H9 (cell line): ENCODE measurements around the gene SDR9C7. TPM values are rescaled to one million over a fixed set of nuclear protein-coding genes. Genes with fewer than 3 reads are reported as not detected.

Experiments used
- DNase-seq: peaks from one replicate; pipeline ENCODE4 v3.0.0-alpha.2; 2017
- H2AFZ ChIP-seq: one replicate; pipeline ENCODE4 v1.6.1; 2013; ENCODE audit warnings: mild to moderate bottlenecking, low read length, control low read depth, moderate library complexity
- H2AK5ac ChIP-seq: 2 replicates; pipeline ENCODE4 v1.6.1; 2013; ENCODE audit warnings: low read length, control low read depth, mixed read lengths; ENCODE audit not compliant: insufficient read length
- H2BK120ac ChIP-seq: one replicate; pipeline ENCODE4 v1.6.1; 2013; ENCODE audit warnings: low read depth, mild to moderate bottlenecking, low read length, control low read depth, inconsistent platforms; ENCODE audit not compliant: poor library complexity, severe bottlenecking
- H2BK12ac ChIP-seq: 2 replicates; pipeline ENCODE4 v1.6.1; 2013; ENCODE audit warnings: low read length, control low read depth, mixed read lengths, low read depth; ENCODE audit not compliant: insufficient read length
- H2BK15ac ChIP-seq: 2 replicates; pipeline ENCODE4 v1.6.1; 2013; ENCODE audit warnings: low read depth, low read length, control low read depth
- H2BK20ac ChIP-seq: one replicate; pipeline ENCODE4 v1.6.1; 2013; ENCODE audit warnings: low read depth, mild to moderate bottlenecking, low read length, control low read depth, inconsistent platforms; ENCODE audit not compliant: poor library complexity, severe bottlenecking
- H2BK5ac ChIP-seq: 2 replicates; pipeline ENCODE4 v1.6.1; 2013; ENCODE audit warnings: low read length, control low read depth, mixed read lengths; ENCODE audit not compliant: insufficient read length
- H3K14ac ChIP-seq: 2 replicates; pipeline ENCODE4 v1.6.1; 2013; ENCODE audit warnings: low read length, control low read depth; ENCODE audit not compliant: insufficient read depth
- H3K18ac ChIP-seq: 2 replicates; pipeline ENCODE4 v1.6.1; 2013; ENCODE audit warnings: low read depth, mild to moderate bottlenecking, mixed read lengths, low read length, control low read depth; ENCODE audit not compliant: insufficient read length
- H3K23ac ChIP-seq: 2 replicates; pipeline ENCODE4 v1.6.1; 2013; ENCODE audit warnings: low read length, control low read depth, mixed read lengths, low read depth; ENCODE audit not compliant: insufficient read length
- H3K23me2 ChIP-seq: 2 replicates; pipeline ENCODE4 v1.6.1; 2013; ENCODE audit warnings: low read depth, mild to moderate bottlenecking, mixed read lengths, low read length, control low read depth; ENCODE audit not compliant: insufficient read length, poor library complexity, severe bottlenecking
- H3K27ac ChIP-seq: 2 replicates; pipeline ENCODE4 v1.5.1; 2013; ENCODE audit warnings: low read length, control low read depth, mixed read lengths, low read depth; ENCODE audit not compliant: insufficient read length
- H3K27me3 ChIP-seq: 2 replicates; pipeline ENCODE4 v1.6.1; 2013; ENCODE audit warnings: low read length, control low read depth, inconsistent platforms; ENCODE audit not compliant: insufficient read depth
- H3K4ac ChIP-seq: 2 replicates; pipeline ENCODE4 v1.6.1; 2013; ENCODE audit warnings: low read depth, mild to moderate bottlenecking, control low read depth, inconsistent platforms, low read length, moderate library complexity
- H3K4me1 ChIP-seq: 2 replicates; pipeline ENCODE4 v1.6.1; 2013; ENCODE audit warnings: low read length, control low read depth, inconsistent platforms; ENCODE audit not compliant: insufficient read depth
- H3K4me2 ChIP-seq: 2 replicates; pipeline ENCODE4 v1.6.1; 2013; ENCODE audit warnings: low read length, control low read depth, mixed read lengths; ENCODE audit not compliant: insufficient read length, insufficient read depth
- H3K56ac ChIP-seq: 2 replicates; pipeline ENCODE4 v1.6.1; 2013; ENCODE audit warnings: low read depth, mild to moderate bottlenecking, mixed read lengths, low read length, control low read depth; ENCODE audit not compliant: insufficient read length
- H3K79me1 ChIP-seq: 2 replicates; pipeline ENCODE4 v1.6.1; 2013; ENCODE audit warnings: low read depth, mild to moderate bottlenecking, moderate library complexity, low read length, control low read depth, inconsistent platforms; ENCODE audit not compliant: insufficient read depth, poor library complexity, severe bottlenecking
- H3K79me2 ChIP-seq: 2 replicates; pipeline ENCODE4 v1.6.1; 2013; ENCODE audit warnings: low read length, control low read depth, inconsistent platforms; ENCODE audit not compliant: insufficient read depth
- H3K9ac ChIP-seq: 2 replicates; pipeline ENCODE4 v1.6.1; 2013; ENCODE audit warnings: low read length, control low read depth, mixed read lengths; ENCODE audit not compliant: insufficient read length; ENCODE audit errors: extremely low read depth
- H3K9me3 ChIP-seq: one replicate; pipeline ENCODE4 v1.6.1; 2013; ENCODE audit warnings: low read depth, low read length, inconsistent platforms; ENCODE audit not compliant: control insufficient read depth
- H3T11ph ChIP-seq: one replicate; pipeline ENCODE4 v1.6.1; 2013; ENCODE audit warnings: mild to moderate bottlenecking, low read length, control low read depth, inconsistent platforms
- H4K20me1 ChIP-seq: one replicate; pipeline ENCODE4 v1.6.1; 2013; ENCODE audit not compliant: control insufficient read depth, insufficient read length, insufficient read depth
- H4K5ac ChIP-seq: 2 replicates; pipeline ENCODE4 v1.6.1; 2013; ENCODE audit warnings: low read depth, mild to moderate bottlenecking, mixed read lengths, low read length, control low read depth; ENCODE audit not compliant: insufficient read length
- H4K8ac ChIP-seq: replicated peaks from 2 replicates; pipeline ENCODE4 v1.6.1; 2013; ENCODE audit warnings: low read length, control low read depth, mixed read lengths, low read depth; ENCODE audit not compliant: insufficient read length
- H4K91ac ChIP-seq: 2 replicates; pipeline ENCODE4 v1.6.1; 2013; ENCODE audit warnings: low read depth, mild to moderate bottlenecking, moderate library complexity, mixed read lengths, low read length, control low read depth; ENCODE audit not compliant: insufficient read length
- H3K27ac Mint-ChIP-seq, 3 experiments: 2 replicates in 2 of 3; 3 replicates in 1 of 3; pipeline ENCODE4 v1.8.0; 2020 to 2021; ENCODE audit warnings: mixed read lengths in 3 of 3, mild to moderate bottlenecking in 1 of 3, moderate library complexity in 1 of 3
- H3K27me3 Mint-ChIP-seq: 2 replicates; pipeline ENCODE4 v1.8.0; 2021; ENCODE audit warnings: low read depth, mild to moderate bottlenecking, moderate library complexity, mixed read lengths
- H3K36me3 Mint-ChIP-seq, 3 experiments: 2 replicates in 2 of 3; 3 replicates in 1 of 3; pipeline ENCODE4 v1.8.0; 2020 to 2021; ENCODE audit warnings: low read depth in 3 of 3, mixed read lengths in 3 of 3; ENCODE audit not compliant: insufficient read depth in 1 of 3
- H3K4me1 Mint-ChIP-seq, 2 experiments: 2 replicates each; pipeline ENCODE4 v1.8.0; 2020; ENCODE audit warnings: mixed read lengths in 2 of 2
- H3K4me3 Mint-ChIP-seq, 2 experiments: 2 replicates in 1 of 2; 3 replicates in 1 of 2; pipeline ENCODE4 v1.8.0; 2020 to 2021; ENCODE audit warnings: mild to moderate bottlenecking in 2 of 2, mixed read lengths in 2 of 2, moderate library complexity in 1 of 2
- H3K9me3 Mint-ChIP-seq, 2 experiments: 2 replicates in 1 of 2; 3 replicates in 1 of 2; pipeline ENCODE4 v1.8.0; 2020; ENCODE audit warnings: mild to moderate bottlenecking in 2 of 2, mixed read lengths in 2 of 2, moderate library complexity in 1 of 2
- CTCF ChIP-seq: fragments of 200-600 bp; sonication (generic); conservative IDR thresholded peaks from 3 replicates; pipeline ENCODE4 v1.8.0; 2021; ENCODE audit warnings: antibody characterized with exemption, mild to moderate bottlenecking
- WGBS: extraction: QIAGEN DNeasy Blood & Tissue Kit; methylation state at CpG from one replicate; pipeline ENCODE4 v1.1.7; 2013; ENCODE audit warnings: missing lambda C conversion rate, low lambda C conversion rate, mixed read lengths; ENCODE audit not compliant: insufficient read length; ENCODE audit errors: extremely low coverage; 5-methylcytosine and 5-hydroxymethylcytosine counted together
- long read RNA-seq: library from polyadenylated mRNA; unstranded; transcript quantifications from one replicate; pipeline ENCODE4 v2.0.0, GENCODE V29; 2020
- total RNA-seq: library from RNA; stranded (reverse); gene quantifications from 2 replicates; pipeline ENCODE4 v1.2.1, GENCODE V29; 2021

The SDR9C7 gene
- not detected in 2 replicates for total RNA-seq
- long read RNA-seq: 0 reads

- Histone ChIP-seq H4K8ac (no peak within 1 kb of the TSS), H3K9me3 (no peaks in the 10 kb centered on the region), H4K91ac (no peak within 1 kb of the TSS), H3K18ac (no peak within 1 kb of the TSS), H3K27me3 (no peaks in the 10 kb centered on the region), H3K9ac (no peak within 1 kb of the TSS), H3K27ac (no peak within 1 kb of the TSS), H2BK5ac (no peak within 1 kb of the TSS), H3K79me2 (no peaks in the 10 kb centered on the region), H3K4me2 (no peak within 1 kb of the TSS), H3T11ph (no peak within 1 kb of the TSS), H2BK20ac (no peak within 1 kb of the TSS), H3K23ac (no peak within 1 kb of the TSS), H3K4ac (no peak within 1 kb of the TSS), H2BK120ac (no peak within 1 kb of the TSS), H3K23me2 (no peaks in the 10 kb centered on the region), H3K79me1 (no peaks in the 10 kb centered on the region), H4K20me1 (no peaks in the 10 kb centered on the region), H3K14ac (no peak within 1 kb of the TSS; the same call in 1 of the 2 replicates), H2BK15ac (no peak within 1 kb of the TSS), H3K4me1 (0 out of 2 replicates have a peak, but pooled peaks cover 6% of the 10 kb centered on the region), H4K5ac (no peak within 1 kb of the TSS), H2AK5ac (no peak within 1 kb of the TSS), H3K56ac (no peak within 1 kb of the TSS), H2AFZ (no peak within 1 kb of the TSS), H2BK12ac (no peak within 1 kb of the TSS)
- H3K27ac Mint-ChIP-seq: no peak within 1 kb of the TSS
- H3K9me3 Mint-ChIP-seq: peaks cover 0 to 3% of the 10 kb centered on the region in 2 experiments; a peak in 2 of 5 replicates
- no CpG with 5 or more reads among the region's 15 CpGs for WGBS
- no peak within 1 kb of the TSS; a peak in 1 of 5 replicates for H3K4me3 Mint-ChIP-seq
- H3K4me1 Mint-ChIP-seq: peaks cover 23 to 26% of the 10 kb centered on the region in 2 experiments
- H3K27me3 Mint-ChIP-seq: peaks cover 7% of the 10 kb centered on the region
- DNase-seq: peak; percentile 22
- no peaks in the 10 kb centered on the region for H3K36me3 Mint-ChIP-seq
- no peak for TF ChIP-seq CTCF
Measured at GRCh38 chr12:56933826-56934625, at the start of gene SDR9C7. SDR9C7 (minus strand) TSS chr12:56934408; CDS start chr12:56934261, 147 bp downstream.
